H9 (cell line): ENCODE measurements around the gene DCAF5. TPM values are rescaled to one million over a fixed set of nuclear protein-coding genes. Genes with fewer than 3 reads are reported as not detected.

Experiments used
- DNase-seq: peaks from one replicate; pipeline ENCODE4 v3.0.0-alpha.2; 2017
- H2AFZ ChIP-seq: one replicate; pipeline ENCODE4 v1.6.1; 2013; ENCODE audit warnings: mild to moderate bottlenecking, low read length, control low read depth, moderate library complexity
- H2AK5ac ChIP-seq: 2 replicates; pipeline ENCODE4 v1.6.1; 2013; ENCODE audit warnings: low read length, control low read depth, mixed read lengths; ENCODE audit not compliant: insufficient read length
- H2BK120ac ChIP-seq: one replicate; pipeline ENCODE4 v1.6.1; 2013; ENCODE audit warnings: low read depth, mild to moderate bottlenecking, low read length, control low read depth, inconsistent platforms; ENCODE audit not compliant: poor library complexity, severe bottlenecking
- H2BK12ac ChIP-seq: 2 replicates; pipeline ENCODE4 v1.6.1; 2013; ENCODE audit warnings: low read length, control low read depth, mixed read lengths, low read depth; ENCODE audit not compliant: insufficient read length
- H2BK15ac ChIP-seq: 2 replicates; pipeline ENCODE4 v1.6.1; 2013; ENCODE audit warnings: low read depth, low read length, control low read depth
- H2BK20ac ChIP-seq: one replicate; pipeline ENCODE4 v1.6.1; 2013; ENCODE audit warnings: low read depth, mild to moderate bottlenecking, low read length, control low read depth, inconsistent platforms; ENCODE audit not compliant: poor library complexity, severe bottlenecking
- H2BK5ac ChIP-seq: 2 replicates; pipeline ENCODE4 v1.6.1; 2013; ENCODE audit warnings: low read length, control low read depth, mixed read lengths; ENCODE audit not compliant: insufficient read length
- H3K14ac ChIP-seq: 2 replicates; pipeline ENCODE4 v1.6.1; 2013; ENCODE audit warnings: low read length, control low read depth; ENCODE audit not compliant: insufficient read depth
- H3K18ac ChIP-seq: 2 replicates; pipeline ENCODE4 v1.6.1; 2013; ENCODE audit warnings: low read depth, mild to moderate bottlenecking, mixed read lengths, low read length, control low read depth; ENCODE audit not compliant: insufficient read length
- H3K23ac ChIP-seq: 2 replicates; pipeline ENCODE4 v1.6.1; 2013; ENCODE audit warnings: low read length, control low read depth, mixed read lengths, low read depth; ENCODE audit not compliant: insufficient read length
- H3K23me2 ChIP-seq: 2 replicates; pipeline ENCODE4 v1.6.1; 2013; ENCODE audit warnings: low read depth, mild to moderate bottlenecking, mixed read lengths, low read length, control low read depth; ENCODE audit not compliant: insufficient read length, poor library complexity, severe bottlenecking
- H3K27ac ChIP-seq: 2 replicates; pipeline ENCODE4 v1.5.1; 2013; ENCODE audit warnings: low read length, control low read depth, mixed read lengths, low read depth; ENCODE audit not compliant: insufficient read length
- H3K27me3 ChIP-seq: 2 replicates; pipeline ENCODE4 v1.6.1; 2013; ENCODE audit warnings: low read length, control low read depth, inconsistent platforms; ENCODE audit not compliant: insufficient read depth
- H3K4ac ChIP-seq: 2 replicates; pipeline ENCODE4 v1.6.1; 2013; ENCODE audit warnings: low read depth, mild to moderate bottlenecking, control low read depth, inconsistent platforms, low read length, moderate library complexity
- H3K4me1 ChIP-seq: 2 replicates; pipeline ENCODE4 v1.6.1; 2013; ENCODE audit warnings: low read length, control low read depth, inconsistent platforms; ENCODE audit not compliant: insufficient read depth
- H3K4me2 ChIP-seq: 2 replicates; pipeline ENCODE4 v1.6.1; 2013; ENCODE audit warnings: low read length, control low read depth, mixed read lengths; ENCODE audit not compliant: insufficient read length, insufficient read depth
- H3K56ac ChIP-seq: 2 replicates; pipeline ENCODE4 v1.6.1; 2013; ENCODE audit warnings: low read depth, mild to moderate bottlenecking, mixed read lengths, low read length, control low read depth; ENCODE audit not compliant: insufficient read length
- H3K79me1 ChIP-seq: 2 replicates; pipeline ENCODE4 v1.6.1; 2013; ENCODE audit warnings: low read depth, mild to moderate bottlenecking, moderate library complexity, low read length, control low read depth, inconsistent platforms; ENCODE audit not compliant: insufficient read depth, poor library complexity, severe bottlenecking
- H3K79me2 ChIP-seq: 2 replicates; pipeline ENCODE4 v1.6.1; 2013; ENCODE audit warnings: low read length, control low read depth, inconsistent platforms; ENCODE audit not compliant: insufficient read depth
- H3K9ac ChIP-seq: 2 replicates; pipeline ENCODE4 v1.6.1; 2013; ENCODE audit warnings: low read length, control low read depth, mixed read lengths; ENCODE audit not compliant: insufficient read length; ENCODE audit errors: extremely low read depth
- H3K9me3 ChIP-seq: one replicate; pipeline ENCODE4 v1.6.1; 2013; ENCODE audit warnings: low read depth, low read length, inconsistent platforms; ENCODE audit not compliant: control insufficient read depth
- H3T11ph ChIP-seq: one replicate; pipeline ENCODE4 v1.6.1; 2013; ENCODE audit warnings: mild to moderate bottlenecking, low read length, control low read depth, inconsistent platforms
- H4K20me1 ChIP-seq: one replicate; pipeline ENCODE4 v1.6.1; 2013; ENCODE audit not compliant: control insufficient read depth, insufficient read length, insufficient read depth
- H4K5ac ChIP-seq: 2 replicates; pipeline ENCODE4 v1.6.1; 2013; ENCODE audit warnings: low read depth, mild to moderate bottlenecking, mixed read lengths, low read length, control low read depth; ENCODE audit not compliant: insufficient read length
- H4K8ac ChIP-seq: replicated peaks from 2 replicates; pipeline ENCODE4 v1.6.1; 2013; ENCODE audit warnings: low read length, control low read depth, mixed read lengths, low read depth; ENCODE audit not compliant: insufficient read length
- H4K91ac ChIP-seq: 2 replicates; pipeline ENCODE4 v1.6.1; 2013; ENCODE audit warnings: low read depth, mild to moderate bottlenecking, moderate library complexity, mixed read lengths, low read length, control low read depth; ENCODE audit not compliant: insufficient read length
- H3K27ac Mint-ChIP-seq, 3 experiments: 2 replicates in 2 of 3; 3 replicates in 1 of 3; pipeline ENCODE4 v1.8.0; 2020 to 2021; ENCODE audit warnings: mixed read lengths in 3 of 3, mild to moderate bottlenecking in 1 of 3, moderate library complexity in 1 of 3
- H3K27me3 Mint-ChIP-seq: 2 replicates; pipeline ENCODE4 v1.8.0; 2021; ENCODE audit warnings: low read depth, mild to moderate bottlenecking, moderate library complexity, mixed read lengths
- H3K36me3 Mint-ChIP-seq, 3 experiments: 2 replicates in 2 of 3; 3 replicates in 1 of 3; pipeline ENCODE4 v1.8.0; 2020 to 2021; ENCODE audit warnings: low read depth in 3 of 3, mixed read lengths in 3 of 3; ENCODE audit not compliant: insufficient read depth in 1 of 3
- H3K4me1 Mint-ChIP-seq, 2 experiments: 2 replicates each; pipeline ENCODE4 v1.8.0; 2020; ENCODE audit warnings: mixed read lengths in 2 of 2
- H3K4me3 Mint-ChIP-seq, 2 experiments: 2 replicates in 1 of 2; 3 replicates in 1 of 2; pipeline ENCODE4 v1.8.0; 2020 to 2021; ENCODE audit warnings: mild to moderate bottlenecking in 2 of 2, mixed read lengths in 2 of 2, moderate library complexity in 1 of 2
- H3K9me3 Mint-ChIP-seq, 2 experiments: 2 replicates in 1 of 2; 3 replicates in 1 of 2; pipeline ENCODE4 v1.8.0; 2020; ENCODE audit warnings: mild to moderate bottlenecking in 2 of 2, mixed read lengths in 2 of 2, moderate library complexity in 1 of 2
- WGBS: extraction: QIAGEN DNeasy Blood & Tissue Kit; methylation state at CpG from one replicate; pipeline ENCODE4 v1.1.7; 2013; ENCODE audit warnings: missing lambda C conversion rate, low lambda C conversion rate, mixed read lengths; ENCODE audit not compliant: insufficient read length; ENCODE audit errors: extremely low coverage; 5-methylcytosine and 5-hydroxymethylcytosine counted together
- total RNA-seq: library from RNA; stranded (reverse); gene quantifications from 2 replicates; pipeline ENCODE4 v1.2.1, GENCODE V29; 2021
- TF ChIP-seq, protein P1 (sequence below): fragments of 200-600 bp; sonication (generic); conservative IDR thresholded peaks from 3 replicates; pipeline ENCODE4 v1.8.0; 2021; ENCODE audit warnings: antibody characterized with exemption, mild to moderate bottlenecking

Gene DCAF5
- total RNA-seq, 1 experiment from 2014 or later = 31.4 TPM

DNA sequence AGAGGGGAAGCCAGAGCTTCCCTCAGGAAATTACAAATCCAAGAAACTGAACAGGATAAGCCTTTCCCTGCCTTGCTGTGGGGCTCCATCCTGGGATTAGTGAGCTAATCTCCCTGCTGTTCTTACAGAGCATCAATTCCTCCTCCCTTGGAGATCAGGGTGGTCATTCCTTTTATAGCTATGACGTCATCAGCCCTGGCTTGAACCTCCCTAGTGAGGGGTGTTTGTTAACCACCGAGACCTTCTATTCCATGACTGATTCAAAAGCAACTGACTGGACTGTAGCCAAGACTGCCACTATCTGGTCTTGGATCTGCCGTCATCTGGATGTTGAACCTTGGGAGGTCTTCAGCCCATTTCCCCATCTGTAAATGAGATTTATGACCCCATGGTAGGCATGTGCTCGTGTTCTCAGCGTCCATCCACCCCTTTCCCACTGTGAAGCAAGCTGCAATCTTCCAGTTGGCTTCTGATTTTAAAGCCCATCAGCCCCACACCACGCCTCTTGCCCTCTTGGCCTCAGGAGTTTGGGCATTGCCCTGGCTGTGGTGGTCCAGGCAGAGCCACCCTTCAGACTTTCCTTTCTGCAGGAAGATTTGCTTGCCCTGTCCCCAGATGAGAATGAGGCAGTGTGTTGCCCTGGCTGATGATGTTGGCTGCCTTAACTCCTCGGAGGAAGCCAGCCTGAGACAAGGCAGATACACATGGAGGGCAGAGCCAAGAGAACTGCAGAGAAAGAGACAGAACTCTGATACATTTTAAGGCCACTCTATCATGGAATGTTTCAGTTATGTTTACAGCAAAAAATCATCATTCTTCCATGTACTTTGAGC, 114.2 kb downstream of the DCAF5 start:
- H3K14ac ChIP-seq = no peak overlapping the region
- Mint-ChIP-seq H3K27ac (peak overlapping the region in 1 of 3 experiments; percentile 92; a peak in 3 of 7 replicates), H3K9me3 (no peaks in the 10 kb centered on the region), H3K4me3 (0 out of 5 replicates have a peak overlapping the region, but pooled peaks of 1 of the 2 experiments have one; percentile 12), H3K27me3 (peaks cover 2% of the 10 kb centered on the region), H3K4me1 (peaks cover 58 to 60% of the 10 kb centered on the region in 2 experiments), H3K36me3 (no peaks in the 10 kb centered on the region)
- H3K27ac ChIP-seq = no peak overlapping the region
- no peaks in the 10 kb centered on the region for H4K20me1 ChIP-seq
- no peak overlapping the region for H4K91ac ChIP-seq
- no peak for DNase-seq
- H3K4ac ChIP-seq = no peak overlapping the region
- TF ChIP-seq, protein P1, sequence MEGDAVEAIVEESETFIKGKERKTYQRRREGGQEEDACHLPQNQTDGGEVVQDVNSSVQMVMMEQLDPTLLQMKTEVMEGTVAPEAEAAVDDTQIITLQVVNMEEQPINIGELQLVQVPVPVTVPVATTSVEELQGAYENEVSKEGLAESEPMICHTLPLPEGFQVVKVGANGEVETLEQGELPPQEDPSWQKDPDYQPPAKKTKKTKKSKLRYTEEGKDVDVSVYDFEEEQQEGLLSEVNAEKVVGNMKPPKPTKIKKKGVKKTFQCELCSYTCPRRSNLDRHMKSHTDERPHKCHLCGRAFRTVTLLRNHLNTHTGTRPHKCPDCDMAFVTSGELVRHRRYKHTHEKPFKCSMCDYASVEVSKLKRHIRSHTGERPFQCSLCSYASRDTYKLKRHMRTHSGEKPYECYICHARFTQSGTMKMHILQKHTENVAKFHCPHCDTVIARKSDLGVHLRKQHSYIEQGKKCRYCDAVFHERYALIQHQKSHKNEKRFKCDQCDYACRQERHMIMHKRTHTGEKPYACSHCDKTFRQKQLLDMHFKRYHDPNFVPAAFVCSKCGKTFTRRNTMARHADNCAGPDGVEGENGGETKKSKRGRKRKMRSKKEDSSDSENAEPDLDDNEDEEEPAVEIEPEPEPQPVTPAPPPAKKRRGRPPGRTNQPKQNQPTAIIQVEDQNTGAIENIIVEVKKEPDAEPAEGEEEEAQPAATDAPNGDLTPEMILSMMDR = no peak
- H3K18ac ChIP-seq = peak overlapping the region; percentile 28
- no peak overlapping the region for H3T11ph ChIP-seq
- no peak overlapping the region for H2BK120ac ChIP-seq
- H2BK5ac ChIP-seq = no peak overlapping the region
- no peak overlapping the region for H2BK20ac ChIP-seq
- no peak overlapping the region for H2BK15ac ChIP-seq
- H3K23ac ChIP-seq = no peak overlapping the region
- no peak overlapping the region for H4K5ac ChIP-seq
- H3K79me2 ChIP-seq = no peaks in the 10 kb centered on the region
- H3K27me3 ChIP-seq = no peaks in the 10 kb centered on the region
- no peaks in the 10 kb centered on the region for H3K23me2 ChIP-seq
- no peak overlapping the region for H2AFZ ChIP-seq
- H2BK12ac ChIP-seq = no peak overlapping the region
- H2AK5ac ChIP-seq = no peak overlapping the region
- H3K56ac ChIP-seq = no peak overlapping the region
- no peaks in the 10 kb centered on the region for H3K9me3 ChIP-seq
- H3K4me1 ChIP-seq = peaks cover 12% of the 10 kb centered on the region; the same call in 1 of the 2 replicates
- H3K79me1 ChIP-seq = no peaks in the 10 kb centered on the region
- H4K8ac ChIP-seq = no peak overlapping the region
- WGBS = no CpG with 5 or more reads among the region's 7 CpGs
- no peak overlapping the region for H3K9ac ChIP-seq
- no peak overlapping the region for H3K4me2 ChIP-seq
